IPS-18c (cell line): Measurements from ENCODE around the gene IQCH.
"Not testable (repeated sequence)": the region's sequence is repeated elsewhere in the genome, so short reads cannot be mapped to it uniquely, and the experiment has no call there.

ENCODE experiments used
- H3K4me3 ChIP-seq: 2 replicates; pipeline ENCODE4 v1.7.0; 2013; ENCODE audit warnings: low read depth, mild to moderate bottlenecking, low read length, moderate library complexity; ENCODE audit not compliant: insufficient read depth
- H3K9me3 ChIP-seq: one replicate; pipeline ENCODE4 v1.6.1; 2013; ENCODE audit warnings: mild to moderate bottlenecking, low read length, moderate library complexity; ENCODE audit not compliant: control insufficient read depth, insufficient read depth

IQCH gene

DNA sequence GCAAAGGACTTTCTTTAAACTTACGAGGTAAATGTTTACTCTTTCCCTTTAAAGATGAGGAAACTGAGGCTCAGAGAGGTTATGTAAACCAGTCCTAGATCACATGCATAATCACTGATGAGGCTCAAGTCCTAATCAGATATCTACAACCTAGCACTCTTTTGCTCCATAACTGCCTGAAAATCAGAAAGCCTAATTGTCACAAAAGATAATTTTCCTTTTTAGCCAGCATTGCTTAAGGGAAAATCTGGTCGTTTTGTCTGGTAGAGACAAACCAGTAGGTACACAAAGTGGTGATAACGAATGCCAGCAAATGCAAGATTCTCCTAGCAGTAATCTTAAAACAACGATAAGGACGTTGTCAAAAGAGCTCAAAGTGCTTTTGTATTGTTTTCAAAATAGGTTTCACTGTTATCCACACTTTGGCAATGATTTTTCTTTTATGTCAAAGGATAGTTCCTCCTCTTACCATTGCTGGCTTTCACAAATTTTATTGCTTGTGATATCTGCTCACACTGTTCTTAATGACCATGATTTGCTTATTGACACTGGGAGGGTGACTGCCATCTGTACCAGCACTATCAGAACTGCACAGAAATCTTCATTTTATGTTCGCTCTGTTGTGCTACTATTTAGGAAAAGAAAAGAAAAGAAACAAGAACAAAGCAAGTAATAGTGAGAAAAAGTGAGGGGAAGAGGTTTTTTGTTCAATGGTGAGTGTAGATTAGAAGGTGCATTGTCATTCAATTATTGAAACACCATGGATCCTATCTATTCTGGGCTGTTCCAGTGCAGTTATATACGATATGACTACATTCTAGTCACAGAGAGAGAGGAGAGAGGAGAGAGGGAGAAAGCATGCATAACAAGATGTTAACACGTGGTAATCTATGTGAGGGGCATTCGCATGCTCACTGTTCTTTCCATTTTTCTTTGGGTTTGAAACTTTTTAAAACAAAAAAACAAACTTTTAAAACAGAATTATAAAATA, 13.7 kb downstream of the IQCH start:
- H3K9me3 ChIP-seq, result no peaks in the 10 kb centered on the region

DNA sequence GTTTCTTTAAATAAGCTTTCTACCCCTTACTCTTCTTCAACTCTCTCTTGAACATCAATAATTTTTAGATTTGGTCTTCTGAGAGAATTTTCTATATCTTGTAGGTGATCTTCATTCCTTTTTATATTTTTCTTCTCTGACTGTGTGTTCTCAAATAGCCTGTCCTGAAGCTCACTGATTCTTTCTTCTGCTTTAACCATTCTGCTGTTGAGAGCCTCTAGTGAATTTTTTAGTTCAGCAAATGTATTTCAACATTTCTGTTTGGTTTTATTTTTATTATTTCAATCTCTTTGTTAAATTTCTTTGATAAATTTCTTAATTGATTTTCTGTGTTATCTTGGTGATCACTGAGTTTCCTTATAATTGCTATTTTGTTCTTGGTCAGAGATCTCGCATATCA, 19.6 kb downstream of the IQCH start:
- no peak overlapping the region for H3K4me3 ChIP-seq
- no peaks in the 10 kb centered on the region for H3K9me3 ChIP-seq

More for the DNA sequence above, 13.7 kb downstream of the IQCH start:
- no peak overlapping the region for H3K4me3 ChIP-seq

DNA sequence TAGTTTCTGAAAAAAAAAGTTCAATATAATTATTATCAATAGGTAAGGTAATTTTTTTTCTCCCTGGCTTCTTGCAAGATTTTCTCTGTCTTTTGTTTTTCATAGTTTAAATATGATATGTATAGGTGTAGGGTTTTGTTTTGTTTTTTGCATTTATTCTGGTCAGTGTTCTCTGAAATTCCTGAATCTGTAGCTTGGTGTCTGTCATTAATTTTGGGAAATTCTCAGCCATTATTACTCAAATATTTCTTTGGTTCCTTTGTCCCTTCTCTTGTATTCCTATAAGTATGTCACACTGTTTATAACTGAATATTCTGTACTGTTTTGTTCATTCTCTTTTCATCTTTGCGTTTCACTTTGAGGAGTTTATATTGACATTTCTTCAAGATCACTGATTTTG, 22.1 kb downstream of the IQCH start:
- H3K9me3 ChIP-seq, result no peaks in the 10 kb centered on the region
- no peak overlapping the region for H3K4me3 ChIP-seq

DNA sequence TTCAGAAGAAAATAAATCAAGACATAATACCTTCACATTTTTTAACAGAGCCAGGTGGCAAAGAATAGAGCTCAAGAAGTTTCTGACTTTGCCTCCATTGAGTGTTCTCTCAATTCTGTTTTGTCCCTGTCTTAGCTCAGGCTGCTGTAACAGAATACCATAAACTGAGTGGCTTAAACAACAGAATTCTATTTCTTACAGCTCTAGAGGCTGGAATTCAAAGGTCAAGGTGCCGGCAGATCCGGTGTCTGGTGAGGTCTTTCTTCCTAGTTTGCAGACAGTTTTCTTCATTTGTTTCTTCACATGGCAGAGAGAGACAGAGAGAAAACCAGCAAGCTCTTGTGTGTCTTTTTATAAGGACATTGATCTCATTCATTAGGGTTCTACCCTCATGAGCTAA, 25.6 kb downstream of the IQCH start:
- no peaks in the 10 kb centered on the region for H3K9me3 ChIP-seq
- no peak overlapping the region for H3K4me3 ChIP-seq

DNA sequence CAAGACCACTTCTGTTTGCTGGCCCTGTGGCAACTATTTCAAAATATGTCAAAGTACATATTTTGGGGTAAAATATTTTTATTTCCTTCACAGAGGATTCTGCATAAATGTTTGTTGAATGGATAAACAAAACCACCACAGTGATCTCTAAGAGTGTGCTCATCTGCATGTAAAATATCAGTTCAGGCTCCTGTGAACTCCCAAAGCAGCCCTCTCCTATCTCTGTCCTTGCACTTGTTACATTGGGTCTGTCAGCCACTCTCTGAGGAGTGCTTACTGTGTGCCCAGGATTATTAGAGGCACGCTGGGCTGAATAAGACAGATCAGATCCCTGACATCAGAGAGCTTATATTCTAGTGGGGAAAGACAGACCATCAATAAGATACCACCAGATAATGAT, 27.1 kb downstream of the IQCH start:
- Histone ChIP-seq H3K9me3 (no peaks in the 10 kb centered on the region), H3K4me3 (no peak overlapping the region)

DNA sequence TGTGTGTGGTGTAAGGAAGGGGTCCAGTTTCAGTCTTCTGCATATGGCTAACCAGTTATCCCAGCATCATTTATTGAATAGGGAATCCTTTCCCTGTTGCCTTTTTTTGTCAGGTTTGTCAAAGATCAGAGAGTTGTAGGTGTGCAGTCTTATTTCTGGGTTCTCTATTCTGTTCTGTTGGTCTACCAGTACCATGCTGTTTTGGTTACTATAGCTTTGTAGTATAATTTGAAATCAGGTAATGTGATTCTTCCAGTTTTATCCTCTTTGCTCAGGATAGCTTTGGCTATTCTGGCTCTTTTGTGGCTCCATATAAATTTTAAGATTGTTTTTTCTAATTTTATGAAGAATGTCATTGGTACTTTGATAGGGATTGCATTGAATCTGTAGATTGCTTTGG, 31.0 kb downstream of the IQCH start:
- H3K9me3 ChIP-seq, H3K4me3 ChIP-seq: not testable (repeated sequence)

DNA sequence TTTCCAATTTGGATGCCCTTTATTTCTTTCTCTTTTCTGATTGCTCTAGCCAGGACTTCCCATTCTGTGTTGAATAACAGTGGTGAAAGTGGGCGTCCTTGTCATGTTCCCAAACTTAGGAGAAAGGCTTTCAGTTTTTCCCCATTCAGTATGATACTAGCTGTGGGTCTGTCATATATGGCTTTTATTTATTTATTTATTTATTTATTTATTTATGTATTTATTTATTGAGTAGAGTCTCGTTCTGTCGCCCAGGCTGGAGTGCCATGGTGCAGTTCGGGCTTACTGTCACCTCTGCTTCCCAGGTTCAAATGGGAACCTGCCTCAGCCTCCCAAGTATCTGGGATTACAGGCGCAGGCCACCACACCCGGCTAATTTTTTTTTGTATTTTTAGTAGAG, 31.8 kb downstream of the IQCH start:
- not testable (repeated sequence) for H3K9me3 ChIP-seq, H3K4me3 ChIP-seq

DNA sequence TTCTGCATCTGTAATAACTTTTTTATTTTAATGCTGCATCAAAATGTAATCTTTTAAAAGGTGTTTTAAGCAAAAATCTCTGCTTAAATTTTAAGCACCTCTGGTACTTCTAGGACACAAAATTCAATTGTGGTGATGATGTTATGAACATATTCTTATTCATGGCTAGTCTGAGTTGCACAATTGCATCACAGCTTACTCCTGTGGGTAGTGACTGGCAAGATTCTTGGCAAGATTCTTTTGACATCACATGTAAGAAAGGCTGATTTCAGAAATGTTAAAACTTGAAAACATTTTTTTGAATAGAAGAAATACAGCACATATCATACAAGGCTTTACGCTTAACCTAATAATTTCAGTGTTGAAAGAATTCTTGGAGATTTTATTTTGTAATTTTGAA, 35.7 kb downstream of the IQCH start:
- Histone ChIP-seq H3K4me3 (no peak overlapping the region), H3K9me3 (no peaks in the 10 kb centered on the region)

DNA sequence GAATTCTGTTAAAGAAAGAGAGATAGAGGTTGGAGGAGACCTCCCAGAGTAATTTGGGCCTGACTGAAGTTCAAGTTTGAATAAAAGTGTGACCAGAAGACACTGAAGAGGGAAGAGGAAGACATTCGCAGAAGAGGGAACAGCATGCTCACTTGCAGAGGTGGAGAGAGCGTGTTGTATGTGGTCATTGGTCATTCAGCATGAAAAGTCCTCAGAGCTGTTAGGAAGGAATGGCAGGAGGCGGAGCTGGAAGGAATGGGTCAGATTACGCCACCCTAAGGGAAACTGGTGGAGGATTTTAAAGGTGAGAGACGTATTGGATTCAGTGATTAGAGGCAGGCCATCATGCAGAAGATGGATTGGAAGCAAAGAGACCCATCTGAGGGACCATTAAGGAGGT, 41.6 kb downstream of the IQCH start:
- H3K4me3 ChIP-seq, result no peak overlapping the region
- no peaks in the 10 kb centered on the region for H3K9me3 ChIP-seq

DNA sequence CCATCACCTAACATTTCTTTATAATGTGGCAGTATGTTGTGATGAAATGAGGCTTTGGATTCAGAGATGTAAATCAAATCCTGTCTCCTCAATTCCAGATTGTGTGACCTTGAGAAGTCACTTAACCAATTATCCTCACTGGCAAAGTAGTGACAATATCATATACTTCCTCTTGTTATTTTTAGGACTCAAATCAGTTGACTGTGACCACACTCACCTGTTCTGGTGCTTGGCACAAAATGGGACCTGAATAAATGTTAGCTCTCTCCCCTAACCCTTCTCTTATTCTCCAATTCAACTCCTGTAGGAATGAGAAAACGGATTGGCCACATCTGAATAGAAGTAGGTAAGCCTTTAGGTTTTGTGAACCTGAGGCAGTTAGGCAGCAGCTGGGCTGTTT, 42.1 kb downstream of the IQCH start:
- Histone ChIP-seq H3K9me3 (no peaks in the 10 kb centered on the region), H3K4me3 (no peak overlapping the region)

DNA sequence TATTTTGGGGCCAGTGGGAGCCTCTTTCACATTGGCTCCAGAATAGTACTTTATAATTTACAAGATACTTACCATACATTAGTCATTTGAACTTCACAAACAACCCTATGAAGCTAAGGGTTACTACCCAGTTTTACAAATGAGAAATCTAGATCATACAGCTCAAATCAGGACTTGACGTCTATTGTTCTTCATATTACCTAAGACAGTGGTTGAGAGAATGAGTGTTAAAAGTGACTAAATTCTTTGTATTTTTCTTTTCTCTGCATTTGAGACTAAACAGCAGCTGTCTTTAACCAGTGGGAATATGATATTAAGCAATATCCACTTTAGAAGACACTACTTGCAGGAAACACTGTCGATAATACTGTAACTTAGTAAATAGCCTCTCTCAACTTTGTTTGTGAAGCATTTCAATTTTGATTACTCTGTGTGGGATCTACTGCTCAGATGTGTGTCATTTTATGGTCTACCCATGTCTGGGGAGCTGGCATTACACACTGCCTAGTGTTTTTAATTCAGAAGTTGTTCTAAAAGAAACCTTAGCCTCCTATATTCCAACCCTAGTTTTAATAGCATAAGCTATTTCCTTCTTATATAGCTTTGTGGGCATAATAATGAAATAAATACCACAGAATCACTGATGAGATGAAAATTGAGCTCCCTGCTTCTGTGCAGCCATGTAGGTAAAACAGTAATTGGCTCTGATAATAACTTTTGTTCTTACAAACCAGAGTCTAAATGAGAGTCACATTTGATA, 45.9 kb downstream of the IQCH start:
- no peak overlapping the region for H3K4me3 ChIP-seq
- no peaks in the 10 kb centered on the region for H3K9me3 ChIP-seq

DNA sequence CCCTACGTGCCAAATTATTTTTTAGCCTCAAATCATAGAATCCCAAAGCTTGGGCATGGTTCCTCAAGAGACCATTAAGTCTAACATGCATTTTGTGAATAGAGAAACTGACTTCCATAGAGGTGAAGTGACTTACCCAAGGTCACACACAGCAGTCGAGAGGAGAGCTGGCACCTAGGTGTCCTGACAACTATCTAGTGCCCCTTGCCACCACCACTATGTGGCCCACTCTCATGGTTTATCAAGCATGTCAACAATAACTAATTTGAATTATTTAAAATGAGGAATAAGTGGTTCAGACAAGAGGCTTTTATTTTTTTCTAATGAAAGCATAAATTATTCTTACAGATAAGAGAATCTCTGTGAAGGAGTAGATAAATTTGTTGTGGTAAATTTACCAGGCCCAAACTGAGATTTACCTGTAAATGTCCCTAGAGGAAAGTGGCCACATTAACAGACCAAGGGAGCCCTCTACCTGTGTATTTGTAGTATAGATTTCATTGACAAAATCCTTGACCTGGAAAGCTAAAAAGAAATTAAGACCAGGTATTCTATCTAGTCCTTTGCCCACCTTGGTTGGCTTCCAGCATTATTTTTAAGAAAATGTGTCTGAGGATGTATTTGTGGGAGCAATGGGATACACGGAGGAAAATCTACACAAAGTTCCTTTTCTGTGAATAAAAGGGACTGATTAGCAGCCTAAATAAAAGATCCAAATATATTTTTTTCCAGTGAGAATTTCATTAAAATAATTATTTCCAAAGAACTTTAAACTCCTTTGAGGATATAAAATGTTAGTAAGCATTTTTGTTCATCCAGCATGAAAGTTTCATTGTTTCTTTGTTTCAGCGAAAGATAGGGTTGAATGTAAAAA, 49.1 kb downstream of the IQCH start:
- no peaks in the 10 kb centered on the region for H3K9me3 ChIP-seq
- no peak overlapping the region for H3K4me3 ChIP-seq

DNA sequence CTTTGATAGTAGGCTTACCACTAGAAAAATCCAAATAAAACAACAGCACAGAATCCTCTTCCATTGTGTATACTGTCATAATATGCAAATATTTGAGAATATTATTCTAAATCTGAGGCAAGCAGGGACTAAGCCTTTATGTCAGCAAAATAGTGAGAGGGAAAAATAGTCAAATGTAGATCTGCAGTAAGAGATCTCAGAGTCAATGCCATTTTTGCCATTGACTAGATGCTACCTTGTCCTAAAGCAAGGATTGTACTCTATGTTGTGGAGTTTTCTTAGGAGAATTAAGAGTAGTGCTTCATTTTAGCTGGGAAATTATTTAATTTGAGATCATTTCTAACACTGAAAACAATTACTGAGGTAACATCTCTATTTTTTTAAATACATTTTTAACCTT, 50.2 kb downstream of the IQCH start:
- Histone ChIP-seq H3K4me3 (no peak overlapping the region), H3K9me3 (no peaks in the 10 kb centered on the region)

DNA sequence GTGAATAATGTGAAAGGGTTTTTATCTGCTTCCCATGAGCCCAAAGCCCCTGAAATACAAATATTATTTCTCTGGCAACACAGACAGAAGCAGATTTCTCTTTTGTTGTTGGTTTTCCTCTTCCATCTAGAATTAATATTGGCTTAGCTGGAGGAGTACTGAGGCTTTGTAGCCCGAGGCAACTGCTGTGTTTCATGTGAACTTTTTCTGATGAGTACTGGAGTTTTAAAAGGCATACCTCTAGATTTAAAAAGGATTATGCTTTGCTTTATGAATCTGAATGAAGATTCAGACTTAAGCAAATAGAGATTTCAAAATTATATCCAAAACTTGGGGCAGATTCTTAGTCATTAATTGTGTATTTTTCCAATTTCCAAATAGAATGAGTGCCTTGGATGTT, 50.9 kb downstream of the IQCH start:
- H3K4me3 ChIP-seq, result no peak overlapping the region

DNA sequence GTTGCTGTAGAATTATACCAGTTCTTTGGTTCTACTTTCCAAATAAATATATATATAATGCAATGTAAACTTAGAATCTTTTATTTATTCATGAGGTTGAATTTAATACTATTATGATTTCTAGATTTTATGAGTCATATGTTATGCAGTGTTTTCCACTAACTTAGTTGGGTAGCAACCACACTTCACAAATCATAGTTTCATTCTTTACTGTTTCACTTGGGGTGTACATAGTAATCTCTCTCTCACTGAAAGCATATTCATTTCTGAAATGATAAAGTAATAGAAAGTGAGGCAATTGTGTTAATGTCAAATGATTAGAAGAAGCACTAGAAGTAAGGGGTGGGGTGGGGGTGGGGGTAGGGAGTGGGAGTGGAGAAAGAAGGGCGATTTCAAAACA, 52.6 kb downstream of the IQCH start:
- Histone ChIP-seq H3K4me3 (no peak overlapping the region), H3K9me3 (no peaks in the 10 kb centered on the region)

More for the DNA sequence above, 50.9 kb downstream of the IQCH start:
- no peaks in the 10 kb centered on the region for H3K9me3 ChIP-seq

DNA sequence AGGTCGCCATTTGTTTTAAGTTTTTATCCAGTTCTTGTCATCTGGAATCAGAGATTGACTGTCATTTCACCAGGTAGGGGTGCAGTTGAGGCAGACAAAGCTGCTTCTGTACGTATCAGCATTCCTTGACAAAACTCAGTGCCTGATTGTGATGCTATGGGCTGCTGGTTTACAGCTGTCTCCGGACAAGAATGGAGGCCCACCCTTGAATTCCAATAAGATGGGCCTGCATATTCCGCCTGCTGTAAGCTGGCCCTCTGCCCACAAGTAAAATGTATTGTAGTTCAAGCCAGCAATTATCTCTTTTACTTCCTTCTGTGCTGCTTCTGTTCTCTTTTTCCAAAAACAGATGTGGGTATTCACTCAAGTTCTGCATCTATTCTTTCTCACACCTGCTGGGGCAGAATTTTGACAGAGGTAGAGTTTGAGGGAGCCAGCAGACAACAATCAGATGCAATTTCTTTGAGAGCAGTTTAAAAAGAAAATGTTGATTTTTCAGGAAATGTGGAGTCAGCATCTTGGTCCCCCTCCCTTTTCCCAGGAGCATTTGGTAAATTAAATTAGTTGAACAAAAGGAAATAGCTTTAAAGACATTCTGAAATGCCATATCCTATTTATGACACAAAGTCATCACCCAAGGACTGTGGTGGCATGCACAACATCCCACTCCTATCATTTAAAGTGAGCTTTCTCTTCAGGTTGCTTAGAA, 53.5 kb downstream of the IQCH start:
- no peaks in the 10 kb centered on the region for H3K9me3 ChIP-seq
- no peak overlapping the region for H3K4me3 ChIP-seq

DNA sequence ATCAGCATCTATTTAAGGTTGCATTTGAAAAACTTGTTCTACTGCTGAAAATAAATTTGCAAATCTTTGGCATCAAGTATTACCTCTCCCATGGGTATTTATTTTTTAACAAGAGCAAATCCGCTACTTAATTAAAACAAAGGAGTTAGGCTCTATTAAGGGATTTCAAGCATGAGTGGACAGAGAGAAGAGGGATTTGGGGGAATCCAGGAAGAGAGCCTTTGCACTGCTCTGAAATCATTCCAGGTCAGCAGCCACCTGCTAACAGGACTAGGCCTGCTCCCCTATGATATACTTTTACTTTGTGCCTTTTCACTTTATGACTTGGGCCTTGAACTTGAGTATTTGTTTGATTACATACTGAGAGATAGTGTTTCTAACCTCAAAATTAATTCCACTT, 57.1 kb downstream of the IQCH start:
- no peak overlapping the region for H3K4me3 ChIP-seq
- no peaks in the 10 kb centered on the region for H3K9me3 ChIP-seq
